Measurements from ENCODE around the gene SCAMP4. TPM values are rescaled to one million over a fixed set of nuclear protein-coding genes. Genes with fewer than 3 reads are reported as not detected.

Gene SCAMP4
- total RNA-seq, 1 experiment from 2014 or later, result 71.1 TPM

- DNase-seq (ENCODE audit: low spot score), result no peak
Measured at GRCh38 chr19:1956868-1957492, 51.8 kb downstream of the SCAMP4 start.

GRCh38 chr19:1957562-1958248 is 52.5 kb downstream of the SCAMP4 start:
- DNase-seq (ENCODE audit: low spot score), result no peak

DNA sequence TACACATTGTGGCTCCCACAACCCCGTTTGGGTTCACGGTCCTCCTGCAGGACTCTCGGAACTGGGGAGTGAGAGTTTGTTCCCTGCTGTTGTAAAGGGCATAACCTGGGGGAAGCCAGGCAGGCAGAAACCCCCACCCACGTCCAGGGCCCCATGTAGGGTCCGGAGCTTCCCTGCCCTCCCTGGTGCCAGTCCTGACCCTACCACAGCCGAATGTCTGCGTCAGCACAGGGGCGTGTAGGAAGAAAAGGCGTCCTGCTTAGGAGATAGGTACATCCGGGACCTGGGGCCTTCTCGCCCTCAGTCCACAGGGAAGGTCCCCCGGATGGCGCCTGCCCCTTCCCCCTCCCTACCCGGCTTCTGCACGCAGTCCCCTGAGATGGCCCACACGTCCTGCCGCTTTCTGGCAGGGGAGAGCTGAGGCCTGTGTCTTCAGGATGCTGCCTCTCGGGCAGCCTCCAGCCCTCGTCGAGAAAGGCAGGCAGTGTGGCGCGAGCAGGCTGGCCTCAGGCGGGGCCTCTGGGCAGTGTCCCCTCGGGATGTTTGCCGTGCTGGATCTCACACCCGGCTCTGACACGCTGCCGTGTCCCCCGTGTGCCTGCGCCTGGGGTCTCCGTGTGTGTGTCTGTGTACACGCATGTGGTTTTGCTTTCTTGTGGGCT is 54.9 kb downstream of the SCAMP4 start:
- DNase-seq (ENCODE audit: low spot score), result no peak

DNA sequence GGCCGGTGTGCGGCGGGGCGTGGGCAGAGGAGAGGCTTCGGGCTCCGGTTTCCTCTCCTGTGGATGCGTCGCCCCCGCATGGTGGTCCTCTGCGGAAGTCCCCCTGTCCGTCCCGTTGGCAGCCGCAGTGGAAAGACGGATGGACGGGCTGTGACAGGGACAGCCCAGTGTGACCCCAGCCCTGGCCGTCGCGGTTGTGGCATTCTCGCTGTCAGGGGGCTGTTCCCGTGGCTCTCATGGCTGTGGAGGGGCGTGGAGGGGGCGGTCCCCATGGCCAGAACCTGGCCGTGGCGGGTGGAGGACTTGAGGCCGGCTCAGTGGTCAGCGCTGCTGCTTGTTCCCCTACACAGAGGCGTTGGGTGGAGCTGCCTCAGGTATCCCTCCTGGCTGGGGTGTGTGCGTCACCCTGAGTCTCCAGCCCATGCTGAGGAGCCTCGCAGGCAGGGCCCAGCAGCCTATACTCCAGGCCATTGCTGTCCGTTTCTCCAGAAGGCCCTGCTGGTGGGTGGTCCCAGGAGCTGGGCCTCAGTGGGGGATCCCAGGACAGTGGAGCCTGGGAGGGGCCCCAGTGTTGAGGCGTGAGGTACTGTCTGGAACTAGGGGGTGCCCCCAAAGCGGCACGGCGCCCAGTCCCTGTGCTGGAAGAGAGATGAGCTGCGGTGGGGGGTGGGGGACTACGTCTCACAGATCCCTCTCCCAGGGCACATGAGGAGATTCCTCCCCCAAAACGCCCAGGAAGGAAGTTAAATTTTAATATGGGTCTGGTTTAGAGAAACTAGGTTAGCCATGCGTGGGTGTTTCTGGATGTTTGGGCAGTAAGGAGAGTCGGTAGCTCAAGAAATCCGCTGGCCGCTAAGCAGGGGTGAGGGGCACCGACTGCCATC is 56.0 kb downstream of the SCAMP4 start:
- DNase-seq (ENCODE audit: low spot score), result no peak

GRCh38 chr19:1962674-1963073 is 57.5 kb downstream of the SCAMP4 start:
- no peak for DNase-seq (ENCODE audit: low spot score)

DNA sequence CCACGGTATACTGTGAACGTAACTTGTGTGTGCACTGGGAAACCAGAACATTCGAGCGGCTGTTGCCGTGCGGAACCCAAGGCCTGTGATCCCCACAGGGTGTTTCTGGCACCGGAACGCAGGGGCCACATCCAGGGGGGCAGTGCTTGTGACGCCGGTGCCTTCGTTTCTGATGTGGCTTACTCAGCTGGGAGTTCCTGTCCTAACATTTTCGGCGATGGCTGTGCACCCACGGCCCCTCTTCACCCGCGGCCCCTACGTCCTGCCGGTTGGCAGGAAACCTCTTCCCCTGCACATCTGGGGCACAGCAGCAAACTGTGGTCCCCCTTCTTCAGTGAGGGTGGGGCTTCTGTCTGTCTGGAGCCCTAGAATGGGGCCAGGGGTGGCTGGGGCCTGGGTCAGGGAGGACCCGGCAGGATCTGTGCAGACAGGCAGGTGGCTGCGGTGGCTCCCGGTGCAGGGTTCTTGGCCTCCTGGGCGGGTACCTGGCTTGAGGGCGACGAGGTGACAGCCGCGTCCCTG is 61.9 kb downstream of the SCAMP4 start:
- no peak for DNase-seq (ENCODE audit: low spot score)

DNA sequence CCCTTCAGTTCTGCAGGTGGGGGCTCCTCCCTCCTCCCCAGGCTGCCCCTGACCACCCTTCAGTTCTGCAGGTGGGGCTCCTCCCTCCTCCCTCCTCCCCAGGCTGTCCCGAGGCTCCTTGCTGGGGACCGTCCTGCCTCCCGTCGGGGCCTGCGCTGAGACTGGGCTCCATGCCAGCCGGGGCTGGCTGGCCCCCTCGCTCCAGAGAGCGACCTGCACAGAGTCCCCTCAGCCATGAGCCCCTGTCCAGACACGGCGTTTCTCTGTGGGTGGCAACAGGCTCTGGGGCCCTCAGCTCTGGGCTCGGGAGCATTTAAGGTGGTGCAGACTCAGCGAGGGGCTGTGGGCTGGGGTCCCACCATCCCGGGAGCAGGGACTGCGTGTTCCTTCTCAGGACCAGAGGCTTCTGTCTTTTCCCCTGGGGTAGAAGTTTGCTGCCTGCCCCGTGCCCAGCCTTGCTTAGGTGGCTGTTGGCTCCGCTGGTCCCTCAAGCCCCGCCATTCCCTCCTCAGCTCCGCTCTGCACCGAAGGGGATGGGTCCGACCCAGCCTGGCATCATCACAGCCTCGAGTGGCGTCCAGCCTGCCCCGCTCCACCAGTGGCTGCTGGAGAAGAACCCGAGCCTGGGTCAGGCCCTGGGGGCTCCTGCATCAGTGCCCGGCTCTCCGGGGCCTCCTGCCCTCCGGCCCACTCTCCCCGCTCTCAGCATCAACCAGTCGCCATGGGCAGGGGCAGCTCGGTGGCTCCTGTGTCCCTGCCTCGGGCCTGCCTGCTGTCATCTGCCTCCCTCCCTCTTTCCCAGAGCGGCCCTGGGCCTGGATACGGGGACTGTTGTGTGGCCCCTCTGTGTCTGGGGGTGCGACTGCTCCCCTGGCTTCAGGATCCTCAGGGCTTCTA is 63.3 kb downstream of the SCAMP4 start:
- DNase-seq (ENCODE audit: low spot score), result no peak

GRCh38 chr19:1969176-1970002 is 64.2 kb downstream of the SCAMP4 start:
- DNase-seq (ENCODE audit: low spot score), result no peak

- DNase-seq (ENCODE audit: low spot score), result peak; percentile 95
Measured at GRCh38 chr19:1970003-1970805, 65.0 kb downstream of the SCAMP4 start.

DNA sequence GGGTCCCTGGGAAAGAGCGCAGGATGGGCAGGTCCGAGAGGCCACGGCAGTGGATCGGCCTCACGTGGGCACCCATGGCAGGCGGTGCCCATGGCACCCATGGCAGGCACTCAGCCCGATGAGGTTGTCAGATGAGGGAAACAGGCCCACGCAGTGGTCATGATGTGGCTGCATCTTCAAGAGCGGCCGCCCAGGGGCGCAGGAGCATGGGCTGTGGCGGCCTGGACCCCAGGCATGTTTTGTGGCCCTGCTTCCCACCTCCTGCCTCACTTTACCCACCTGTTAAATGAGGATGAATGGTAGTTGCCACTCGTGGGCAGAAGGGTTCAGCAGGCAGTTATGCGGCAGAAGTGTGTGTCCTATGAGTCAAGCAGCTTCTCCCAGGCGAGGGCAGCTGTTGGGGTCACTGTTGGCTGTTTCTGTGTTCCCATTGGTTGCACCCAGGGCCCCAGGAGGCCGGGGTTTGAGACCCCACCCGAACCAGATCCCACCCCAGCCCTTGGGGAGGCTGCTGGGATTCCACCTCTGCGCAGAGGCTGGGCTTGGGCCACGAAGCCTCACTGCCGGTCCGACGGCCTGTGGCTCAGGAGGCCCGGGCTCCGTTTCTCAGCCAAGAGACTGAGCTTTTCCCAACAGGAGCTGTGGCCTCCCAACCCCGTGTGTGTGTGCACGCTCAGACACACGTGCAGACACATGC is 65.8 kb downstream of the SCAMP4 start:
- DNase-seq (ENCODE audit: low spot score), result peak; percentile 68

- DNase-seq (ENCODE audit: low spot score), result no peak
Measured at GRCh38 chr19:1974381-1975161, 69.4 kb downstream of the SCAMP4 start.

GRCh38 chr19:1975162-1975480 is 69.9 kb downstream of the SCAMP4 start:
- no peak for DNase-seq (ENCODE audit: low spot score)

Other genes with a start within 250 kb of the SCAMP4 start
- gene ONECUT3, start 151.9 kb upstream of the SCAMP4 start, total RNA-seq (2014; rRNA removed; shearing (Covaris generic)), result not detected in 2 replicates
- 8.6 and 12.4 TPM in 2 replicates for gene ATP8B3, start 93.1 kb upstream of the SCAMP4 start, total RNA-seq (2014; rRNA removed; shearing (Covaris generic))
- 8.0 and 30.4 TPM in 2 replicates for gene REXO1, start 56.9 kb upstream of the SCAMP4 start, total RNA-seq (2014; rRNA removed; shearing (Covaris generic))
- 8.2 and 11.5 TPM in 2 replicates for gene KLF16, start 41.8 kb upstream of the SCAMP4 start, total RNA-seq (2014; rRNA removed; shearing (Covaris generic))
- gene ABHD17A, start 19.9 kb upstream of the SCAMP4 start, total RNA-seq (2014; rRNA removed; shearing (Covaris generic)), result 72.6 and 120 TPM in 2 replicates
- gene ADAT3, start within 50 bp of the SCAMP4 start, total RNA-seq (2014; rRNA removed; shearing (Covaris generic)), result 2.3 and 3.7 TPM in 2 replicates
- gene CSNK1G2, start 35.8 kb downstream of the SCAMP4 start, total RNA-seq (2014; rRNA removed; shearing (Covaris generic)), result 83.5 and 88.1 TPM in 2 replicates
- gene BTBD2, start 110.3 kb downstream of the SCAMP4 start, total RNA-seq (2014; rRNA removed; shearing (Covaris generic)), result 54.7 and 60.4 TPM in 2 replicates
- gene MKNK2, start 145.8 kb downstream of the SCAMP4 start, total RNA-seq (2014; rRNA removed; shearing (Covaris generic)), result 40.4 and 53.8 TPM in 2 replicates
- 17.4 and 21.5 TPM in 2 replicates for gene MOB3A, start 190.9 kb downstream of the SCAMP4 start, total RNA-seq (2014; rRNA removed; shearing (Covaris generic))
- gene IZUMO4, start 191.5 kb downstream of the SCAMP4 start, total RNA-seq (2014; rRNA removed; shearing (Covaris generic)), result 2.7 and 2.8 TPM in 2 replicates
- gene AP3D1, start 246.2 kb downstream of the SCAMP4 start, total RNA-seq (2014; rRNA removed; shearing (Covaris generic)), result 167 and 176 TPM in 2 replicates

Data from A172 (cell line).